Activated CD4-positive, alpha-beta T cell treated with anti-CD3 and anti-CD28 coated beads, Interleukin-2, amount 10 ng/mL, durations not matched to agents 24 days and 14 days (primary cell): ENCODE measurements around the gene CTIF. TPM values are rescaled to one million over a fixed set of nuclear protein-coding genes. Genes with fewer than 3 reads are reported as not detected.

Source experiments
- DNase-seq: peaks from one replicate; pipeline ENCODE4 v3.0.0; 2022
- H3K27ac Mint-ChIP-seq: one replicate; pipeline ENCODE4 v1.8.0; 2022; ENCODE audit warnings: mild to moderate bottlenecking, mixed read lengths
- H3K27me3 Mint-ChIP-seq: one replicate; pipeline ENCODE4 v1.8.0; 2022; ENCODE audit warnings: mixed read lengths
- H3K36me3 Mint-ChIP-seq: one replicate; pipeline ENCODE4 v1.8.0; 2022; ENCODE audit warnings: low read depth, mild to moderate bottlenecking, mixed read lengths
- H3K4me1 Mint-ChIP-seq: one replicate; pipeline ENCODE4 v1.8.0; 2021; ENCODE audit warnings: mixed read lengths
- H3K4me3 Mint-ChIP-seq: one replicate; pipeline ENCODE4 v1.8.0; 2022; ENCODE audit warnings: mild to moderate bottlenecking, moderate library complexity, mixed read lengths
- H3K9me3 Mint-ChIP-seq: one replicate; pipeline ENCODE4 v1.8.0; 2021; ENCODE audit warnings: mixed read lengths
- intact Hi-C: fragments of 100-400 bp; cut with micrococcal nuclease; formaldehyde crosslinking; loops from one replicate; pipeline ENCODE4 v1.15.1; 2023
- total RNA-seq: library from RNA; stranded (reverse); gene quantifications from 2 replicates; pipeline ENCODE4 v1.2.3, GENCODE V29; 2022

Gene CTIF
- total RNA-seq, 1 donor from 2014 or later, result 9.5 TPM

DNA sequence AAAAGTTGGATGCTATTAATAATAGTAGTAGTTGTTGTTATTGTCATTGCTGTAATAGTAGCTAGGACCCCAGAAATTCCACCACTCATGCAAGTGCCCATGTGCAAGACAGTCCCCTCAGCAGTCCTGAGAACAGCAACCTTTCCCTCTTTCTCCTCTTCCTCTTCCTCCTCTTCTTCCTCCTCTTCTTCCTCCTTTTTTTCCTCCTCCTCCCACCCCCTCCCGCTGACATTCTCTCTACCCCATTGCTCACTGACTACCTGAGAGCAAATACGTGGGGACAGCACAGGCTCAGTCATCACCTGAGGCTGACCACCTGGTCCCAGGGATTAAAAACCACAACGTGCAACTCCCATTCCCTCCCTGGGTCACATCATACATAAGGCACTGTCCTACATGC, 370.1 kb downstream of the CTIF start:
- Mint-ChIP-seq H3K27me3 (peaks cover 11% of the 10 kb centered on the region), H3K4me1 (peaks cover 16% of the 10 kb centered on the region), H3K9me3 (peaks cover 13% of the 10 kb centered on the region), H3K4me3 (no peak overlapping the region), H3K27ac (no peak overlapping the region), H3K36me3 (peaks cover 2% of the 10 kb centered on the region)
- intact Hi-C loops, result no loop called here
- DNase-seq, result no peak

DNA sequence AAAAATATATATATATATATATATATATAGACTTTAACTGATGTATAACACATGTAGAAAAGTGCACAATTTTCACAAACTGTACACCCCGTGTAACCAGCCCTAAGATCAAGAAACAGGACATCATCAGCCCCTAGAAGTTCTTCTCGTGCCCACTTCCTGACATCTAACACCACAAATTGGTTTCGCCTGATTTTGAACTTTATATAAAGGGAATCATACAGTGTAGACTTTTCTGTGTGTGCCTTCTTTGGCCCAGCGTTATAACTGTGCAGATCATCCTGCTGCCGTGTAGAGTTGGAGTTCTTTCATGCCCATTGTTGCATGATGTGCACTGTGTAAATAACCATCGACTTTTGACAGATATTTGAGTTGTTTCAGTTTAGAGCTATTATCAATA, 370.9 kb downstream of the CTIF start:
- DNase-seq, result no peak
- Mint-ChIP-seq H3K4me3 (no peak overlapping the region), H3K27ac (no peak overlapping the region), H3K9me3 (peaks cover 8% of the 10 kb centered on the region), H3K4me1 (peaks cover 16% of the 10 kb centered on the region), H3K27me3 (peaks cover 9% of the 10 kb centered on the region), H3K36me3 (peaks cover 2% of the 10 kb centered on the region)
- intact Hi-C loops, result no loop called here

DNA sequence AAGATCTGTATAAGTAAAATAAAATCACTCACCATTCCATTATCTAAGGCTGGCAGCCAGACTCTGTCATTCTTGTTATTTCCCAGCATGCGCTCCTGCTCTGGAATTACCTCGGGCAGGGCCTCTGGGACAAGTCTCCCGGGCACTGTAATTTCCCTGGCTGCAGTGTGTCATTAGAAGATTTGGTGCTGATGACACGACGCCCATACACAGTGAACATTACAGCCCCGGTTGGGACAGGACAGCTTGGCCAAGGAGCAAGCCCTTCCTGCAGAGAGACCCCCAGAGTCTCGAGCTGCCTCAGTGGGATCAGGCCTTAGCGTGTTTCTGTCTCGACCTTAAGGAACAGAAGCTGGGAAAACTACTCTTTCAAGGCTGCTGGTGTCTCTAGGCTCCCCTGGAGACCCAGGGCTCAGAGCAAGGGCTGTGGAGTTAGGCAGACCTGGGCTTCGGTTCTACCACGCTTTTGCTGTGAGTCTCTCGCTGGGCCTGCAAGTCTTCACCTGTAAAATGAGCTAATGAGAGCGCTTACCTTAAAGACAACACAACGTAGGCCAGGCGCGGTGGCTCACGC, 372.2 kb downstream of the CTIF start:
- Mint-ChIP-seq H3K27ac (no peak overlapping the region), H3K36me3 (no peaks in the 10 kb centered on the region), H3K9me3 (no peaks in the 10 kb centered on the region), H3K27me3 (no peaks in the 10 kb centered on the region), H3K4me3 (no peak overlapping the region), H3K4me1 (peaks cover 18% of the 10 kb centered on the region)
- no peak for DNase-seq
- intact Hi-C loops, result no loop called here

Other genes starting within 250 kb of the CTIF start
- 0.56 and 0.64 TPM in 2 replicates for gene ZBTB7C, start 129.6 kb upstream of the CTIF start, total RNA-seq